ENCODE data around the gene ITGA6.

The ITGA6 gene

DNA sequence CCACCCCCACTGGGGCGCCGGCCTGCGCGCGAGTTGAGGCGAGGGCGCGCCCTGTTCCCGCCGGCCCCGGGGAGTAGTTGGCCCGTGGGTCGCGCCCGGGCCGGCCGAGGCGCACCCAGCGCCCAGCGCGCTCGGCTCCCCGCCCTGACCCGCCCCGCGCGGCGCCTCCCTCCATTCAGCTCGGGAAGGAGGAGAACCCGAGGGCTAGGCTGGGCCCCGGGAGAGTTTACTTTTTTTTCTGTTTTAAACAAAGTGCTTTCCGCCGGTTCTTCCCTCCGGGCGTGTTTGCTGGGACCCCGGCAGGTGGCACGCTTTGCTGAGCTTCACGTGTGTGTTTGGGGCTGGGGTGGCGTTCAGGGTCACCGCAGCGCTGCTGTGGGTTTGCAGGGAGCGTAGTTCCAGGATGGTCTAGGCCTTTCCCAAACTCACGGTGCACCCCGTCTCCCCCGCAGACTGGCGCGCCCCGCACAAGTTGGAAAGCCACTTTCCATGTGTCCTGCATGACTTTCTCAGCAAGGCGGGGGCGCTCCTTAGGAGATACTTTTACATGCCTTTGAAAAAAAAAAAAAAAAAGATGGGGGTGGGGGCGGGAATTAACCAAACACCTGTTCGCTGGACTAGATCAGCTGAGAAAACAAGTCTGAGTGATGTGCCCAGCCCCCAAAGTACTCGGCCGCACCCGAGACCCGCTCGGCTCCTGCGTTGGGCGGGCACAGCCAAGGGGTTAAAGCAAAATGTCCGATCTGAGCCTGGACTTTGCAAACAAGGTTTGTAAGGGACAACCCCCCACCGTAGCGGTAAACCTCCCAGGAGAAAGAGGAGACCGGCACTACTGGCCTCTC lies 825 bp downstream of the ITGA6 start:
- peak; percentile 65 for ATAC-seq

DNA sequence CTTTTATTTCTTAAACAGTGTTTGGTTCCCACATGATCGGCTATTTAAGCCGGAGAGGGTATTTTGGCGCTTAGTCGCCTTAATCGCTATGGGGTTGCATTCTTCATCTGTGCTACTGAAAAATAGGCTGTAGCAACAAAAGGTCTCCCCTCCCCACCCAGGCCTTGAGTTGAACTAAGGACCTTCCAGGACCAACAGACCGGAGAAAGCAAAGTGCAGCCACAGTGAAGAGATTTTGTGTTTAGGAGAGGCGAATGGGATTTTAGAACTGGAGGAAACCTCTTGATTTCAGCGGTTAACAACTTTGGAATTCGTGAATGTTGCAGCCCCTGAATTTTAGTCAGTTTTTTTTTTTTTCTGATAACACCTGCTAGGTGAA lies 1.4 kb downstream of the ITGA6 start:
- no peak for ATAC-seq
- TF ChIP-seq ZFP30 (CRISPR knock-in tag; IDR thresholded peaks at IDR 0.05) (no peak), CSDC2 (CRISPR knock-in tag; IDR thresholded peaks at IDR 0.05) (no peak), RARB (CRISPR knock-in tag; IDR thresholded peaks at IDR 0.05) (no peak), SNAI2 (CRISPR knock-in tag; IDR thresholded peaks at IDR 0.05) (no peak), ZFP3 (CRISPR knock-in tag; IDR thresholded peaks at IDR 0.05) (no peak), ARNTL (CRISPR knock-in tag; IDR thresholded peaks at IDR 0.05; ENCODE audit: borderline replicate concordance, low read depth) (no peak), TOX (CRISPR knock-in tag; IDR thresholded peaks at IDR 0.05; ENCODE audit: borderline replicate concordance) (no peak), ZNF565 (CRISPR knock-in tag; conservative IDR thresholded peaks at IDR 0.05; ENCODE audit: low read depth) (no peak), BACH2 (CRISPR knock-in tag; IDR thresholded peaks at IDR 0.05; ENCODE audit: borderline replicate concordance) (no peak), TCF4 (CRISPR knock-in tag; IDR thresholded peaks at IDR 0.05; ENCODE audit: borderline replicate concordance) (no peak), OSR1 (CRISPR knock-in tag; IDR thresholded peaks at IDR 0.05) (no peak), GLIS3 (CRISPR knock-in tag; IDR thresholded peaks at IDR 0.05) (no peak)
- TF ChIP-seq, protein P1, sequence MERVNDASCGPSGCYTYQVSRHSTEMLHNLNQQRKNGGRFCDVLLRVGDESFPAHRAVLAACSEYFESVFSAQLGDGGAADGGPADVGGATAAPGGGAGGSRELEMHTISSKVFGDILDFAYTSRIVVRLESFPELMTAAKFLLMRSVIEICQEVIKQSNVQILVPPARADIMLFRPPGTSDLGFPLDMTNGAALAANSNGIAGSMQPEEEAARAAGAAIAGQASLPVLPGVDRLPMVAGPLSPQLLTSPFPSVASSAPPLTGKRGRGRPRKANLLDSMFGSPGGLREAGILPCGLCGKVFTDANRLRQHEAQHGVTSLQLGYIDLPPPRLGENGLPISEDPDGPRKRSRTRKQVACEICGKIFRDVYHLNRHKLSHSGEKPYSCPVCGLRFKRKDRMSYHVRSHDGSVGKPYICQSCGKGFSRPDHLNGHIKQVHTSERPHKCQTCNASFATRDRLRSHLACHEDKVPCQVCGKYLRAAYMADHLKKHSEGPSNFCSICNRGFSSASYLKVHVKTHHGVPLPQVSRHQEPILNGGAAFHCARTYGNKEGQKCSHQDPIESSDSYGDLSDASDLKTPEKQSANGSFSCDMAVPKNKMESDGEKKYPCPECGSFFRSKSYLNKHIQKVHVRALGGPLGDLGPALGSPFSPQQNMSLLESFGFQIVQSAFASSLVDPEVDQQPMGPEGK (CRISPR knock-in tag; IDR thresholded peaks at IDR 0.05; ENCODE audit: borderline replicate concordance): no peak
- TF ChIP-seq, protein P2, sequence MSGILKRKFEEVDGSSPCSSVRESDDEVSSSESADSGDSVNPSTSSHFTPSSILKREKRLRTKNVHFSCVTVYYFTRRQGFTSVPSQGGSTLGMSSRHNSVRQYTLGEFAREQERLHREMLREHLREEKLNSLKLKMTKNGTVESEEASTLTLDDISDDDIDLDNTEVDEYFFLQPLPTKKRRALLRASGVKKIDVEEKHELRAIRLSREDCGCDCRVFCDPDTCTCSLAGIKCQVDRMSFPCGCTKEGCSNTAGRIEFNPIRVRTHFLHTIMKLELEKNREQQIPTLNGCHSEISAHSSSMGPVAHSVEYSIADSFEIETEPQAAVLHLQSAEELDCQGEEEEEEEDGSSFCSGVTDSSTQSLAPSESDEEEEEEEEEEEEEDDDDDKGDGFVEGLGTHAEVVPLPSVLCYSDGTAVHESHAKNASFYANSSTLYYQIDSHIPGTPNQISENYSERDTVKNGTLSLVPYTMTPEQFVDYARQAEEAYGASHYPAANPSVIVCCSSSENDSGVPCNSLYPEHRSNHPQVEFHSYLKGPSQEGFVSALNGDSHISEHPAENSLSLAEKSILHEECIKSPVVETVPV (CRISPR knock-in tag; IDR thresholded peaks at IDR 0.05): no peak
- TF ChIP-seq, protein P3, sequence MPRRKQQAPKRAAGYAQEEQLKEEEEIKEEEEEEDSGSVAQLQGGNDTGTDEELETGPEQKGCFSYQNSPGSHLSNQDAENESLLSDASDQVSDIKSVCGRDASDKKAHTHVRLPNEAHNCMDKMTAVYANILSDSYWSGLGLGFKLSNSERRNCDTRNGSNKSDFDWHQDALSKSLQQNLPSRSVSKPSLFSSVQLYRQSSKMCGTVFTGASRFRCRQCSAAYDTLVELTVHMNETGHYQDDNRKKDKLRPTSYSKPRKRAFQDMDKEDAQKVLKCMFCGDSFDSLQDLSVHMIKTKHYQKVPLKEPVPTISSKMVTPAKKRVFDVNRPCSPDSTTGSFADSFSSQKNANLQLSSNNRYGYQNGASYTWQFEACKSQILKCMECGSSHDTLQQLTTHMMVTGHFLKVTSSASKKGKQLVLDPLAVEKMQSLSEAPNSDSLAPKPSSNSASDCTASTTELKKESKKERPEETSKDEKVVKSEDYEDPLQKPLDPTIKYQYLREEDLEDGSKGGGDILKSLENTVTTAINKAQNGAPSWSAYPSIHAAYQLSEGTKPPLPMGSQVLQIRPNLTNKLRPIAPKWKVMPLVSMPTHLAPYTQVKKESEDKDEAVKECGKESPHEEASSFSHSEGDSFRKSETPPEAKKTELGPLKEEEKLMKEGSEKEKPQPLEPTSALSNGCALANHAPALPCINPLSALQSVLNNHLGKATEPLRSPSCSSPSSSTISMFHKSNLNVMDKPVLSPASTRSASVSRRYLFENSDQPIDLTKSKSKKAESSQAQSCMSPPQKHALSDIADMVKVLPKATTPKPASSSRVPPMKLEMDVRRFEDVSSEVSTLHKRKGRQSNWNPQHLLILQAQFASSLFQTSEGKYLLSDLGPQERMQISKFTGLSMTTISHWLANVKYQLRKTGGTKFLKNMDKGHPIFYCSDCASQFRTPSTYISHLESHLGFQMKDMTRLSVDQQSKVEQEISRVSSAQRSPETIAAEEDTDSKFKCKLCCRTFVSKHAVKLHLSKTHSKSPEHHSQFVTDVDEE (CRISPR knock-in tag; IDR thresholded peaks at IDR 0.05): no peak

More for the DNA sequence above, 825 bp downstream of the ITGA6 start:
- TF ChIP-seq CSDC2 (CRISPR knock-in tag; IDR thresholded peaks at IDR 0.05) (no peak), BACH2 (CRISPR knock-in tag; IDR thresholded peaks at IDR 0.05; ENCODE audit: borderline replicate concordance) (no peak), ZNF565 (CRISPR knock-in tag; conservative IDR thresholded peaks at IDR 0.05; ENCODE audit: low read depth) (no peak), OSR1 (CRISPR knock-in tag; IDR thresholded peaks at IDR 0.05) (no peak), SNAI2 (CRISPR knock-in tag; IDR thresholded peaks at IDR 0.05) (no peak), ISL1 (CRISPR knock-in tag; IDR thresholded peaks at IDR 0.05) (no peak), ARNTL (CRISPR knock-in tag; IDR thresholded peaks at IDR 0.05; ENCODE audit: borderline replicate concordance, low read depth) (no peak), TCF4 (CRISPR knock-in tag; IDR thresholded peaks at IDR 0.05; ENCODE audit: borderline replicate concordance) (no peak)
- TF ChIP-seq, protein P2 (CRISPR knock-in tag; IDR thresholded peaks at IDR 0.05): no peak
- TF ChIP-seq, protein P3 (CRISPR knock-in tag; IDR thresholded peaks at IDR 0.05): no peak
- TF ChIP-seq, protein P4, sequence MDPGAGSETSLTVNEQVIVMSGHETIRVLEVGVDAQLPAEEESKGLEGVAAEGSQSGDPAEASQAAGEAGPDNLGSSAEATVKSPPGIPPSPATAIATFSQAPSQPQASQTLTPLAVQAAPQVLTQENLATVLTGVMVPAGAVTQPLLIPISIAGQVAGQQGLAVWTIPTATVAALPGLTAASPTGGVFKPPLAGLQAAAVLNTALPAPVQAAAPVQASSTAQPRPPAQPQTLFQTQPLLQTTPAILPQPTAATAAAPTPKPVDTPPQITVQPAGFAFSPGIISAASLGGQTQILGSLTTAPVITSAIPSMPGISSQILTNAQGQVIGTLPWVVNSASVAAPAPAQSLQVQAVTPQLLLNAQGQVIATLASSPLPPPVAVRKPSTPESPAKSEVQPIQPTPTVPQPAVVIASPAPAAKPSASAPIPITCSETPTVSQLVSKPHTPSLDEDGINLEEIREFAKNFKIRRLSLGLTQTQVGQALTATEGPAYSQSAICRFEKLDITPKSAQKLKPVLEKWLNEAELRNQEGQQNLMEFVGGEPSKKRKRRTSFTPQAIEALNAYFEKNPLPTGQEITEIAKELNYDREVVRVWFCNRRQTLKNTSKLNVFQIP (CRISPR knock-in tag; IDR thresholded peaks at IDR 0.05; ENCODE audit: borderline replicate concordance, low read depth): no peak
- TF ChIP-seq, protein P5, sequence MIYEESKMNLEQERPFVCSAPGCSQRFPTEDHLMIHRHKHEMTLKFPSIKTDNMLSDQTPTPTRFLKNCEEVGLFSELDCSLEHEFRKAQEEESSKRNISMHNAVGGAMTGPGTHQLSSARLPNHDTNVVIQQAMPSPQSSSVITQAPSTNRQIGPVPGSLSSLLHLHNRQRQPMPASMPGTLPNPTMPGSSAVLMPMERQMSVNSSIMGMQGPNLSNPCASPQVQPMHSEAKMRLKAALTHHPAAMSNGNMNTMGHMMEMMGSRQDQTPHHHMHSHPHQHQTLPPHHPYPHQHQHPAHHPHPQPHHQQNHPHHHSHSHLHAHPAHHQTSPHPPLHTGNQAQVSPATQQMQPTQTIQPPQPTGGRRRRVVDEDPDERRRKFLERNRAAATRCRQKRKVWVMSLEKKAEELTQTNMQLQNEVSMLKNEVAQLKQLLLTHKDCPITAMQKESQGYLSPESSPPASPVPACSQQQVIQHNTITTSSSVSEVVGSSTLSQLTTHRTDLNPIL (CRISPR knock-in tag; IDR thresholded peaks at IDR 0.05; ENCODE audit: low read depth): no peak
